22Rv1 (cell line): ENCODE results near the gene MAP3K5.

Source experiments
- ZFX ChIP-seq: fragments of 450-650 bp; IDR thresholded peaks from 2 replicates; pipeline ENCODE4 v1.6.1; 2017; ENCODE audit warnings: antibody characterized with exemption, borderline replicate concordance
- TF ChIP-seq, protein P1 (sequence below): fragments of 450-650 bp; IDR thresholded peaks from 2 replicates; pipeline ENCODE4 v1.5.1; 2017; ENCODE audit warnings: mild to moderate bottlenecking

DNA sequence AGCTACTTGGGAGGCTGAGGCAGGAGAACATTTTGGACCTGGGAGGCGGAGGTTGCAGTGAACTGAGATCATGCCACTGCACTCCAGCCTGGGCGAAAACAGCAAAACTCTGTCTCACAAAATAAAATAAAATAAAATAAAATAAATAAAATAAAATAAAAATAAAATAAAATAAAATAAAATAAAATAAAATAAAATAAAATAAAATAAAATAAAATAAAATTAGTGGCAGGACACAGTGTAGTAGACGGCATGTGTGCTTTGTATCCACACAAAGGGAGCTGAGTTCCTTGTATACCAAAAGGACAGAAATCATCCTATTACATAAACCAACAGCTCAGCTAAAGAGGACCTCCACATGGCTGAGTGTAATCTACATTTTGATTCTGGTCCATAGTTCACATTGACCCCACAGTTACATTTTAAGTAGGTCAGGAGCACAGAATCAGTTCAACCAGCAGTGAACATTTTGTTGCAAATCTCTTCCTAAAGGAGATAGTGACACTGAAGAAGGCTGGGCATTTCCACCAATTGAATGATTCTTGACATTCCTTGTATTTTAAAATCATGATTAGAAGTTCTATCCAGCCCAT is 150.3 kb downstream of the MAP3K5 start:
- TF ChIP-seq, protein P1, sequence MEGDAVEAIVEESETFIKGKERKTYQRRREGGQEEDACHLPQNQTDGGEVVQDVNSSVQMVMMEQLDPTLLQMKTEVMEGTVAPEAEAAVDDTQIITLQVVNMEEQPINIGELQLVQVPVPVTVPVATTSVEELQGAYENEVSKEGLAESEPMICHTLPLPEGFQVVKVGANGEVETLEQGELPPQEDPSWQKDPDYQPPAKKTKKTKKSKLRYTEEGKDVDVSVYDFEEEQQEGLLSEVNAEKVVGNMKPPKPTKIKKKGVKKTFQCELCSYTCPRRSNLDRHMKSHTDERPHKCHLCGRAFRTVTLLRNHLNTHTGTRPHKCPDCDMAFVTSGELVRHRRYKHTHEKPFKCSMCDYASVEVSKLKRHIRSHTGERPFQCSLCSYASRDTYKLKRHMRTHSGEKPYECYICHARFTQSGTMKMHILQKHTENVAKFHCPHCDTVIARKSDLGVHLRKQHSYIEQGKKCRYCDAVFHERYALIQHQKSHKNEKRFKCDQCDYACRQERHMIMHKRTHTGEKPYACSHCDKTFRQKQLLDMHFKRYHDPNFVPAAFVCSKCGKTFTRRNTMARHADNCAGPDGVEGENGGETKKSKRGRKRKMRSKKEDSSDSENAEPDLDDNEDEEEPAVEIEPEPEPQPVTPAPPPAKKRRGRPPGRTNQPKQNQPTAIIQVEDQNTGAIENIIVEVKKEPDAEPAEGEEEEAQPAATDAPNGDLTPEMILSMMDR, result no peak
- TF ChIP-seq ZFX, result no peak
